ENCODE results near the gene ADAP1. TPM values are rescaled to one million over a fixed set of nuclear protein-coding genes. Genes with fewer than 3 reads are reported as not detected.

Gene ADAP1
- total and polyA plus RNA-seq, 2 of the 13 experiments (the other 11 are each of a cell fraction or from before 2014, with no cell fraction given) = 10.5 to 24.6 TPM

- TF ChIP-seq, protein P1, sequence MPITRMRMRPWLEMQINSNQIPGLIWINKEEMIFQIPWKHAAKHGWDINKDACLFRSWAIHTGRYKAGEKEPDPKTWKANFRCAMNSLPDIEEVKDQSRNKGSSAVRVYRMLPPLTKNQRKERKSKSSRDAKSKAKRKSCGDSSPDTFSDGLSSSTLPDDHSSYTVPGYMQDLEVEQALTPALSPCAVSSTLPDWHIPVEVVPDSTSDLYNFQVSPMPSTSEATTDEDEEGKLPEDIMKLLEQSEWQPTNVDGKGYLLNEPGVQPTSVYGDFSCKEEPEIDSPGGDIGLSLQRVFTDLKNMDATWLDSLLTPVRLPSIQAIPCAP (CRISPR knock-in tag; IDR thresholded peaks at IDR 0.05; ENCODE audit: low read depth) = no peak
- TF ChIP-seq ZNF652 (CRISPR knock-in tag; IDR thresholded peaks at IDR 0.05; ENCODE audit: borderline replicate concordance, low read depth) = no peak
- TF ChIP-seq ZNF512 (CRISPR knock-in tag; IDR thresholded peaks at IDR 0.05) = no peak
- TF ChIP-seq ZNF558 (CRISPR knock-in tag; IDR thresholded peaks at IDR 0.05; ENCODE audit: borderline replicate concordance) = no peak
- TF ChIP-seq ZNF160 (CRISPR knock-in tag; IDR thresholded peaks at IDR 0.05) = 0 out of 2 replicates have a peak, but pooled peaks have one; percentile 48
- TF ChIP-seq, protein P2, sequence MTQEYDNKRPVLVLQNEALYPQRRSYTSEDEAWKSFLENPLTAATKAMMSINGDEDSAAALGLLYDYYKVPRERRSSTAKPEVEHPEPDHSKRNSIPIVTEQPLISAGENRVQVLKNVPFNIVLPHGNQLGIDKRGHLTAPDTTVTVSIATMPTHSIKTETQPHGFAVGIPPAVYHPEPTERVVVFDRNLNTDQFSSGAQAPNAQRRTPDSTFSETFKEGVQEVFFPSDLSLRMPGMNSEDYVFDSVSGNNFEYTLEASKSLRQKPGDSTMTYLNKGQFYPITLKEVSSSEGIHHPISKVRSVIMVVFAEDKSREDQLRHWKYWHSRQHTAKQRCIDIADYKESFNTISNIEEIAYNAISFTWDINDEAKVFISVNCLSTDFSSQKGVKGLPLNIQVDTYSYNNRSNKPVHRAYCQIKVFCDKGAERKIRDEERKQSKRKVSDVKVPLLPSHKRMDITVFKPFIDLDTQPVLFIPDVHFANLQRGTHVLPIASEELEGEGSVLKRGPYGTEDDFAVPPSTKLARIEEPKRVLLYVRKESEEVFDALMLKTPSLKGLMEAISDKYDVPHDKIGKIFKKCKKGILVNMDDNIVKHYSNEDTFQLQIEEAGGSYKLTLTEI (CRISPR knock-in tag; conservative IDR thresholded peaks at IDR 0.05) = no peak
- no peak for TF ChIP-seq CERS6 (CRISPR knock-in tag; IDR thresholded peaks at IDR 0.05)
- no peak for TF ChIP-seq NONO (IDR thresholded peaks at IDR 0.05)
- no peak for TF ChIP-seq NONO (CRISPR knock-in tag; conservative IDR thresholded peaks at IDR 0.05)
- no peak for TF ChIP-seq UBTF (CRISPR knock-in tag; IDR thresholded peaks at IDR 0.05)
- no peak for TF ChIP-seq SSRP1 (CRISPR knock-in tag; IDR thresholded peaks at IDR 0.05)
- TF ChIP-seq ZNF878 (CRISPR knock-in tag; IDR thresholded peaks at IDR 0.05) = no peak
- TF ChIP-seq KDM6A (CRISPR knock-in tag; IDR thresholded peaks at IDR 0.05; ENCODE audit: low read depth) = no peak
- TF ChIP-seq ZNF567 (CRISPR knock-in tag; IDR thresholded peaks at IDR 0.05; ENCODE audit: borderline replicate concordance) = no peak
- 0 out of 2 replicates have a peak, but pooled peaks have one; percentile 12 for TF ChIP-seq THYN1 (CRISPR knock-in tag; IDR thresholded peaks at IDR 0.05; ENCODE audit: borderline replicate concordance, low read depth)
- no peak for TF ChIP-seq KAT8 (CRISPR knock-in tag; IDR thresholded peaks at IDR 0.05)
- no peak for TF ChIP-seq HIVEP1 (CRISPR knock-in tag; IDR thresholded peaks at IDR 0.05)
- no peak for TF ChIP-seq ZNF605 (CRISPR knock-in tag; IDR thresholded peaks at IDR 0.05)
- TF ChIP-seq MXI1 (IDR thresholded peaks at IDR 0.05; ENCODE audit: borderline replicate concordance, low read depth, low read length) = no peak
- TF ChIP-seq, protein P3, sequence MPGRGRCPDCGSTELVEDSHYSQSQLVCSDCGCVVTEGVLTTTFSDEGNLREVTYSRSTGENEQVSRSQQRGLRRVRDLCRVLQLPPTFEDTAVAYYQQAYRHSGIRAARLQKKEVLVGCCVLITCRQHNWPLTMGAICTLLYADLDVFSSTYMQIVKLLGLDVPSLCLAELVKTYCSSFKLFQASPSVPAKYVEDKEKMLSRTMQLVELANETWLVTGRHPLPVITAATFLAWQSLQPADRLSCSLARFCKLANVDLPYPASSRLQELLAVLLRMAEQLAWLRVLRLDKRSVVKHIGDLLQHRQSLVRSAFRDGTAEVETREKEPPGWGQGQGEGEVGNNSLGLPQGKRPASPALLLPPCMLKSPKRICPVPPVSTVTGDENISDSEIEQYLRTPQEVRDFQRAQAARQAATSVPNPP (CRISPR knock-in tag; IDR thresholded peaks at IDR 0.05) = no peak
These were observed 4.0 kb upstream of the ADAP1 start (continued) for GRCh38 chr7:958221-959200.
